SK-N-SH (cell line): ENCODE results near the gene RPGRIP1L. TPM values are rescaled to one million over a fixed set of nuclear protein-coding genes. Genes with fewer than 3 reads are reported as not detected.
A peak's percentile ranks its signal among the peaks of the same experiment; 100 is the strongest.

Experiments used
- CTCF ChIA-PET: fragments of 300-600, 350-600 bp; formaldehyde crosslinking; extraction: SDS; loops from one replicate; lab custom pipeline; 2021; lab: Yijun Ruan, JAX
- POLR2A ChIA-PET: fragments of 350-600 bp; sonication (Branson Sonifier 250); formaldehyde crosslinking; extraction: SDS; loops from one replicate; lab custom pipeline; 2020; ENCODE audit warnings: antibody characterized with exemption, inconsistent platforms; lab: Yijun Ruan, JAX
- DNase-seq: peaks from one replicate; pipeline ENCODE4 v3.0.0; 2012
- H2AFZ ChIP-seq: fragments of 200-600 bp; sonication (generic); 2 replicates; pipeline ENCODE4 v1.8.1; 2016; ENCODE audit warnings: antibody characterized with exemption, mild to moderate bottlenecking, low read depth
- H3F3A ChIP-seq: fragments of 200-600 bp; sonication (generic); replicated peaks from 2 replicates; pipeline ENCODE3; 2016; ENCODE audit warnings: antibody characterized with exemption, mild to moderate bottlenecking; ENCODE audit not compliant: insufficient read depth
- H3K27ac ChIP-seq, 2 experiments: fragments of 200-500 bp in 1 of 2; fragments of 200-600 bp in 1 of 2; sonication (Bioruptor generic) in 1 of 2; sonication (generic), shearing (Covaris generic) in 1 of 2; 2 replicates each; pipeline versions ENCODE4 v1.5.1 to v1.6.1; 2014 to 2016; ENCODE audit warnings: low read depth in 2 of 2, inconsistent platforms in 1 of 2, low read length in 1 of 2, mild to moderate bottlenecking in 1 of 2, mixed read lengths in 1 of 2
- H3K27me3 ChIP-seq: fragments of 200-600 bp; sonication (generic), shearing (Covaris generic); 2 replicates; pipeline ENCODE4 v1.6.1; 2016; ENCODE audit warnings: mixed run types; ENCODE audit not compliant: insufficient read depth
- H3K36me3 ChIP-seq, 2 experiments: fragments of 200-500 bp in 1 of 2; fragments of 200-600 bp in 1 of 2; sonication (Bioruptor generic) in 1 of 2; sonication (generic) in 1 of 2; replicated peaks in 1 of 2; 2 replicates each; pipeline versions ENCODE3 to v1.5.1; 2014 to 2016; ENCODE audit warnings: low read length in 1 of 2, mild to moderate bottlenecking in 1 of 2; ENCODE audit not compliant: insufficient read depth in 2 of 2, control insufficient read depth in 1 of 2
- H3K4me1 ChIP-seq, 2 experiments: fragments of 200-500 bp in 1 of 2; fragments of 200-600 bp in 1 of 2; sonication (Bioruptor generic) in 1 of 2; sonication (generic), shearing (Covaris generic) in 1 of 2; 2 replicates each; pipeline versions ENCODE4 v1.5.1 to v1.6.1; 2014 to 2016; ENCODE audit warnings: low read depth in 1 of 2, low read length in 1 of 2, mixed run types in 1 of 2; ENCODE audit not compliant: insufficient read depth in 2 of 2, control insufficient read depth in 1 of 2
- H3K4me2 ChIP-seq: fragments of 200-600 bp; sonication (generic), shearing (Covaris generic); 2 replicates; pipeline ENCODE4 v1.6.1; 2017; ENCODE audit warnings: mixed run types
- H3K4me3 ChIP-seq, 2 experiments: fragments of 200-500 bp in 1 of 2; fragments of 200-600 bp in 1 of 2; sonication (Bioruptor generic) in 1 of 2; sonication (generic), shearing (Covaris generic) in 1 of 2; 2 replicates each; pipeline versions ENCODE4 v1.5.1 to v1.8.1; 2014 to 2016; ENCODE audit warnings: low read depth in 2 of 2, inconsistent platforms in 1 of 2, low read length in 1 of 2, mild to moderate bottlenecking in 1 of 2, mixed read lengths in 1 of 2, moderate library complexity in 1 of 2
- H3K79me2 ChIP-seq: fragments of 200-600 bp; sonication (generic); 2 replicates; pipeline ENCODE4 v1.8.1; 2017; ENCODE audit warnings: mild to moderate bottlenecking; ENCODE audit not compliant: insufficient read depth
- H3K9ac ChIP-seq: fragments of 200-600 bp; sonication (generic); 2 replicates; pipeline ENCODE4 v1.6.1; 2017; ENCODE audit warnings: mixed run types
- H3K9me2 ChIP-seq: fragments of 200-600 bp; sonication (generic); 2 replicates; pipeline ENCODE4 v1.6.1; 2017; ENCODE audit warnings: mixed run types
- H3K9me3 ChIP-seq: fragments of 200-600 bp; sonication (generic); 2 replicates; pipeline ENCODE4 v1.6.1; 2017; ENCODE audit warnings: mixed run types, mild to moderate bottlenecking, moderate library complexity
- H4K20me1 ChIP-seq: fragments of 200-600 bp; sonication (generic); 2 replicates; pipeline ENCODE4 v1.6.1; 2017; ENCODE audit warnings: mild to moderate bottlenecking, mixed run types; ENCODE audit not compliant: insufficient read depth
- CHD2 ChIP-seq: fragments of 150-350 bp; IDR thresholded peaks from 2 replicates; pipeline ENCODE4 v1.6.1; 2018; ENCODE audit warnings: low read length; ENCODE audit not compliant: partially characterized antibody
- ELF1 ChIP-seq: IDR thresholded peaks from 2 replicates; pipeline ENCODE4 v1.4.0; 2012
- EP300 ChIP-seq, 2 experiments: IDR thresholded peaks; 2 replicates each; pipeline versions ENCODE4 v1.4.0 to v1.6.1; 2012; ENCODE audit warnings: borderline replicate concordance in 1 of 2, low read depth in 1 of 2, low read length in 1 of 2
- FOXJ3 ChIP-seq: sonication (generic); formaldehyde crosslinking; IDR thresholded peaks from 2 replicates; pipeline ENCODE4 v1.5.1; 2020; ENCODE audit warnings: mild to moderate bottlenecking, missing genetic modification reagents
- FOXM1 ChIP-seq: IDR thresholded peaks from 2 replicates; pipeline ENCODE4 v1.4.0; 2012; ENCODE audit warnings: low read depth, mild to moderate bottlenecking
- IRF3 ChIP-seq: fragments of 150-350 bp; IDR thresholded peaks from 2 replicates; pipeline ENCODE4 v1.6.1; 2016; ENCODE audit warnings: mild to moderate bottlenecking, low read depth, low read length
- JUND ChIP-seq: IDR thresholded peaks from 2 replicates; pipeline ENCODE4 v1.4.0; 2012
- MEF2A ChIP-seq: IDR thresholded peaks from 2 replicates; pipeline ENCODE4 v1.4.0; 2012; ENCODE audit warnings: low read depth, borderline replicate concordance
- MXI1 ChIP-seq: IDR thresholded peaks from 2 replicates; pipeline ENCODE4 v1.6.1; 2012; ENCODE audit warnings: mild to moderate bottlenecking, low read depth, low read length, improper control_type of control experiment
- NRF1 ChIP-seq: IDR thresholded peaks from 2 replicates; pipeline ENCODE4 v1.6.1; 2012; ENCODE audit warnings: low read depth, mild to moderate bottlenecking, low read length
- RAD21 ChIP-seq: IDR thresholded peaks from 2 replicates; pipeline ENCODE4 v1.6.1; 2012; ENCODE audit warnings: mild to moderate bottlenecking, low read length
- RCOR1 ChIP-seq: fragments of 150-350 bp; IDR thresholded peaks from 2 replicates; pipeline ENCODE4 v1.6.1; 2017; ENCODE audit warnings: antibody characterized with exemption, low read length
- RXRA ChIP-seq: IDR thresholded peaks from 2 replicates; pipeline ENCODE4 v1.4.0; 2012; ENCODE audit warnings: low read depth, mild to moderate bottlenecking, borderline replicate concordance
- SMC3 ChIP-seq: IDR thresholded peaks from 2 replicates; pipeline ENCODE4 v1.6.1; 2012; ENCODE audit warnings: low read depth, low read length, improper control_type of control experiment
- TCF12 ChIP-seq: IDR thresholded peaks from 2 replicates; pipeline ENCODE4 v1.4.0; 2012
- USF1 ChIP-seq: IDR thresholded peaks from 2 replicates; pipeline ENCODE4 v1.4.0; 2012; ENCODE audit warnings: low read depth, borderline replicate concordance
- USF2 ChIP-seq: fragments of 150-350 bp; IDR thresholded peaks from 2 replicates; pipeline ENCODE4 v1.6.1; 2017; ENCODE audit warnings: antibody characterized with exemption, low read length, low read depth, borderline replicate concordance
- YY1 ChIP-seq: IDR thresholded peaks from 2 replicates; pipeline ENCODE4 v1.4.0; 2012; ENCODE audit warnings: low read depth, mild to moderate bottlenecking
- WGBS: methylation state at CpG from one replicate; pipeline ENCODE4 v1.1.6; 2017; ENCODE audit warnings: low lambda C conversion rate; 5-methylcytosine and 5-hydroxymethylcytosine counted together
- polyA plus RNA-seq, 3 experiments: library from polyadenylated mRNA; depleted of rRNA; stranded (reverse); fragments of >200 nt; gene quantifications; 2 replicates each; pipeline ENCODE4 v1.2.3, GENCODE V29; 2012
- TF ChIP-seq, protein P1 (sequence below): IDR thresholded peaks from 2 replicates; pipeline ENCODE4 v1.4.0; 2012; ENCODE audit warnings: low read depth, borderline replicate concordance
- TF ChIP-seq, protein P2 (sequence below): fragments of 200-600 bp; sonication (generic); IDR thresholded peaks from 2 replicates; pipeline ENCODE4 v1.6.1; 2017; ENCODE audit warnings: antibody characterized with exemption, mild to moderate bottlenecking, moderate library complexity
- TF ChIP-seq, protein P3 (sequence below): IDR thresholded peaks from 2 replicates; pipeline ENCODE4 v1.4.0; 2012; ENCODE audit warnings: low read depth

The RPGRIP1L gene
- polyA plus RNA-seq, 1 of the 3 experiments (the other 2 are of a cell fraction): 5.7 TPM

- Histone ChIP-seq H2AFZ (no peak overlapping the region), H3K4me3 (no peak overlapping the region), H3K79me2 (peaks cover 86% of the 10 kb centered on the region), H3K9ac (no peak overlapping the region), H4K20me1 (no peaks in the 10 kb centered on the region)
- POLR2A ChIA-PET: no interaction called here
- DNase-seq: no peak
- TF ChIP-seq RCOR1 (no peak), NRF1 (no peak), RXRA (no peak), JUND (no peak)
- TF ChIP-seq, all 33 proteins: peak for 0
- Histone ChIP-seq H3F3A (peaks cover 7% of the 10 kb centered on the region), H3K36me3 (no peaks in the 10 kb centered on the region), H3K9me3 (no peaks in the 10 kb centered on the region), H3K9me2 (no peaks in the 10 kb centered on the region), H3K27ac (no peak overlapping the region), H3K4me2 (no peak overlapping the region), H3K4me1 (peaks cover 0 to 8% of the 10 kb centered on the region in 2 experiments; a peak in 2 of 4 replicates), H3K27me3 (no peaks in the 10 kb centered on the region)
- 96% methylated on average over 3 of the region's 3 CpGs for WGBS
- CTCF ChIA-PET: no interaction called here
These were observed 4.0 kb upstream of the RPGRIP1L start for GRCh38 chr16:53707671-53708070.

DNA sequence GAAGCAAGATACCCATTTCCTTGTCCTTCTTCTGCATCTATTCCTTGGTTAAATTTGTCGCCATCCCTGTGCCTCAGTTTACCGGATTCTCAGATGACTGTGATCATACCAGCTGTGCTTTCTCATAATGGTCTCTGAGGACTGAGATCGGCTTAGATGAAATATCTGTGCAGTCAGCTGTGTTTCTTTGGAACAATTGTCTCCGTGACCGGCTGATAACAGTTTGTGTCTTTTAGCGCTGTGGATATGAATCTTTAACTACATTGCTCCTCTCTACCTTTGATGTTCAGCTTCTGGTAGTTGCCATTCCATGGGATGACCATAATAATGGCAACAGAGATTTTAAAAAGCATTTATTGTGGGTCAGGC is 770 bp upstream of the RPGRIP1L start:
- no peaks in the 10 kb centered on the region for H3K9me3 ChIP-seq
- no peaks in the 10 kb centered on the region for H3K27me3 ChIP-seq
- no peaks in the 10 kb centered on the region for H3K9me2 ChIP-seq
- H3F3A ChIP-seq: peaks cover 17% of the 10 kb centered on the region
- H3K4me3 ChIP-seq: peak overlapping the region; percentile 93 to 96
- H3K9ac ChIP-seq: peak overlapping the region; percentile 76
- H3K27ac ChIP-seq: peak overlapping the region; percentile 23 to 66; a peak in 3 of 4 replicates
- DNase-seq: no peak
- no peak for TF ChIP-seq YY1
- no peak for TF ChIP-seq FOXM1
- no peak for TF ChIP-seq MXI1
- TF ChIP-seq, protein P1, sequence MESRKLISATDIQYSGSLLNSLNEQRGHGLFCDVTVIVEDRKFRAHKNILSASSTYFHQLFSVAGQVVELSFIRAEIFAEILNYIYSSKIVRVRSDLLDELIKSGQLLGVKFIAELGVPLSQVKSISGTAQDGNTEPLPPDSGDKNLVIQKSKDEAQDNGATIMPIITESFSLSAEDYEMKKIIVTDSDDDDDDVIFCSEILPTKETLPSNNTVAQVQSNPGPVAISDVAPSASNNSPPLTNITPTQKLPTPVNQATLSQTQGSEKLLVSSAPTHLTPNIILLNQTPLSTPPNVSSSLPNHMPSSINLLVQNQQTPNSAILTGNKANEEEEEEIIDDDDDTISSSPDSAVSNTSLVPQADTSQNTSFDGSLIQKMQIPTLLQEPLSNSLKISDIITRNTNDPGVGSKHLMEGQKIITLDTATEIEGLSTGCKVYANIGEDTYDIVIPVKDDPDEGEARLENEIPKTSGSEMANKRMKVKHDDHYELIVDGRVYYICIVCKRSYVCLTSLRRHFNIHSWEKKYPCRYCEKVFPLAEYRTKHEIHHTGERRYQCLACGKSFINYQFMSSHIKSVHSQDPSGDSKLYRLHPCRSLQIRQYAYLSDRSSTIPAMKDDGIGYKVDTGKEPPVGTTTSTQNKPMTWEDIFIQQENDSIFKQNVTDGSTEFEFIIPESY: no peak
- no peak for TF ChIP-seq RCOR1
- no peak for TF ChIP-seq TCF12
- no peak for TF ChIP-seq EP300 (IDR thresholded peaks at IDR 0.05; ENCODE audit: borderline replicate concordance in 1 of 2, low read depth in 1 of 2, low read length in 1 of 2)
- no peak for TF ChIP-seq SMC3
- TF ChIP-seq, protein P2, sequence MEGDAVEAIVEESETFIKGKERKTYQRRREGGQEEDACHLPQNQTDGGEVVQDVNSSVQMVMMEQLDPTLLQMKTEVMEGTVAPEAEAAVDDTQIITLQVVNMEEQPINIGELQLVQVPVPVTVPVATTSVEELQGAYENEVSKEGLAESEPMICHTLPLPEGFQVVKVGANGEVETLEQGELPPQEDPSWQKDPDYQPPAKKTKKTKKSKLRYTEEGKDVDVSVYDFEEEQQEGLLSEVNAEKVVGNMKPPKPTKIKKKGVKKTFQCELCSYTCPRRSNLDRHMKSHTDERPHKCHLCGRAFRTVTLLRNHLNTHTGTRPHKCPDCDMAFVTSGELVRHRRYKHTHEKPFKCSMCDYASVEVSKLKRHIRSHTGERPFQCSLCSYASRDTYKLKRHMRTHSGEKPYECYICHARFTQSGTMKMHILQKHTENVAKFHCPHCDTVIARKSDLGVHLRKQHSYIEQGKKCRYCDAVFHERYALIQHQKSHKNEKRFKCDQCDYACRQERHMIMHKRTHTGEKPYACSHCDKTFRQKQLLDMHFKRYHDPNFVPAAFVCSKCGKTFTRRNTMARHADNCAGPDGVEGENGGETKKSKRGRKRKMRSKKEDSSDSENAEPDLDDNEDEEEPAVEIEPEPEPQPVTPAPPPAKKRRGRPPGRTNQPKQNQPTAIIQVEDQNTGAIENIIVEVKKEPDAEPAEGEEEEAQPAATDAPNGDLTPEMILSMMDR: no peak
- TF ChIP-seq, protein P3, sequence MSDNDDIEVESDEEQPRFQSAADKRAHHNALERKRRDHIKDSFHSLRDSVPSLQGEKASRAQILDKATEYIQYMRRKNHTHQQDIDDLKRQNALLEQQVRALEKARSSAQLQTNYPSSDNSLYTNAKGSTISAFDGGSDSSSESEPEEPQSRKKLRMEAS: no peak
- TF ChIP-seq CHD2: no peak
- no peak for TF ChIP-seq USF1
- no peak for TF ChIP-seq IRF3
- TF ChIP-seq JUND: no peak
- no peak for TF ChIP-seq ELF1
- TF ChIP-seq FOXJ3 (CRISPR knock-in tag): no peak
- no peak for TF ChIP-seq MEF2A
- no peak for TF ChIP-seq USF2
- TF ChIP-seq RAD21: no peak
- TF ChIP-seq RXRA: no peak
- ChIA-PET POLR2A (interaction anchor here (1.0 kb wide), 1 partner anchor 201 kb away, joined by 3 read pairs; the partner anchor contains the start of gene AKTIP), CTCF (interaction anchor here (1.1 to 1.4 kb wide), 2 partner anchors 39 to 111 kb away, joined by 3 to 4 read pairs; no protein-coding TSS in a partner anchor)
- peaks cover 0 to 8% of the 10 kb centered on the region in 2 experiments; a peak in 2 of 4 replicates for H3K4me1 ChIP-seq
- peak overlapping the region; percentile 94 for H2AFZ ChIP-seq
- H4K20me1 ChIP-seq: no peaks in the 10 kb centered on the region
- peaks cover 69% of the 10 kb centered on the region for H3K79me2 ChIP-seq
- peak overlapping the region; percentile 86 for H3K4me2 ChIP-seq
- H3K36me3 ChIP-seq: peaks cover 5 to 7% of the 10 kb centered on the region in 2 experiments
- 16% methylated on average over 6 of the region's 6 CpGs for WGBS
